HCT116 (cell line): Measurements from ENCODE around the gene OCRL. TPM values are rescaled to one million over a fixed set of nuclear protein-coding genes. Genes with fewer than 3 reads are reported as not detected.

Experiments
- ATAC-seq: fragments of 200-7000 bp; cut with Tn5 transposase; 2 replicates; pipeline ENCODE4 v1.9.1; 2020; ENCODE audit warnings: mild to moderate bottlenecking, moderate library complexity
- BruUV-seq: library from RNA; stranded (reverse); fragments of 400-500 nt; replicated peaks from 2 replicates; lab custom pipeline; 2021; lab: Mats Ljungman, UMichigan
- CTCF ChIA-PET: fragments of 300-600 bp; sonication (Branson Sonifier 250); formaldehyde crosslinking; loops from one replicate; lab custom pipeline; 2021; ENCODE audit warnings: antibody characterized with exemption; lab: Charles Lee
- POLR2A ChIA-PET: fragments of 300-600, 350-600 bp; sonication (Branson Sonifier 250); formaldehyde crosslinking; loops from one replicate; lab custom pipeline; 2021; ENCODE audit warnings: antibody characterized with exemption; lab: Charles Lee
- RAD21 ChIA-PET, 2 experiments: fragments of 300-600 bp; sonication (Branson Sonifier 250); formaldehyde crosslinking; loops; one replicate each; lab custom pipeline; 2023; ENCODE audit warnings: low total read pairs in 2 of 2; ENCODE audit not compliant: uncharacterized antibody in 2 of 2, unreplicated experiment in 2 of 2, low non-redundant PET in 1 of 2; lab: Charles Lee
- DNase-seq: peaks from one replicate; pipeline ENCODE4 v3.0.0-alpha.2; 2010; ENCODE audit warnings: low read depth, low spot score
- H2AFZ ChIP-seq: fragments of 200-600 bp; shearing (Covaris generic), sonication (generic); 2 replicates; pipeline ENCODE4 v1.6.1; 2017; ENCODE audit warnings: low read depth, mixed run types, mixed read lengths, antibody characterized with exemption, low read length; ENCODE audit not compliant: poor library complexity, severe bottlenecking
- H3K27ac ChIP-seq: 2 replicates; pipeline ENCODE4 v1.5.1; 2012; ENCODE audit warnings: low read depth, low read length
- H3K27me3 ChIP-seq: fragments of 200-600 bp; sonication (generic); 2 replicates; pipeline ENCODE4 v1.6.1; 2016; ENCODE audit warnings: mixed run types, low read length, mixed read lengths; ENCODE audit not compliant: insufficient read depth
- H3K36me3 ChIP-seq, 2 experiments: fragments of 200-500 bp in 1 of 2; fragments of 200-600 bp in 1 of 2; sonication (Bioruptor generic) in 1 of 2; sonication (generic) in 1 of 2; 2 replicates each; pipeline versions ENCODE4 v1.5.1 to v1.6.1; 2014 to 2016; ENCODE audit warnings: low read length in 2 of 2, inconsistent platforms in 1 of 2, mixed read lengths in 1 of 2, mixed run types in 1 of 2; ENCODE audit not compliant: insufficient read depth in 2 of 2, control insufficient read depth in 1 of 2
- H3K4me1 ChIP-seq, 2 experiments: fragments of 200-600 bp in 1 of 2; sonication (generic) in 1 of 2; 2 replicates each; pipeline versions ENCODE4 v1.5.1 to v1.6.1; 2012 to 2017; ENCODE audit warnings: low read length in 2 of 2, inconsistent platforms in 1 of 2, mild to moderate bottlenecking in 1 of 2, mixed read lengths in 1 of 2, mixed run types in 1 of 2, moderate library complexity in 1 of 2; ENCODE audit not compliant: insufficient read depth in 2 of 2, control insufficient read depth in 1 of 2
- H3K4me2 ChIP-seq: fragments of 200-600 bp; sonication (generic); 2 replicates; pipeline ENCODE4 v1.6.1; 2017; ENCODE audit warnings: mixed run types, low read length, mixed read lengths
- H3K4me3 ChIP-seq, 2 experiments: fragments of 200-600 bp in 1 of 2; sonication (generic) in 1 of 2; replicated peaks in 1 of 2; 2 replicates each; pipeline ENCODE4 v1.5.1; 2011 to 2016; ENCODE audit warnings: low read length in 2 of 2, control low read depth in 1 of 2, low read depth in 1 of 2, mild to moderate bottlenecking in 1 of 2, mixed read lengths in 1 of 2, mixed run types in 1 of 2
- H3K79me2 ChIP-seq: fragments of 200-600 bp; sonication (generic); 2 replicates; pipeline ENCODE4 v1.6.1; 2017; ENCODE audit warnings: mild to moderate bottlenecking, mixed run types, low read length, moderate library complexity, mixed read lengths; ENCODE audit not compliant: insufficient read depth
- H3K9ac ChIP-seq: fragments of 200-600 bp; sonication (generic); 2 replicates; pipeline ENCODE4 v1.6.1; 2016; ENCODE audit warnings: low read length, mixed read lengths
- H3K9me2 ChIP-seq: fragments of 200-600 bp; sonication (generic), shearing (Covaris generic); 2 replicates; pipeline ENCODE4 v1.6.1; 2017; ENCODE audit warnings: mixed run types, mild to moderate bottlenecking, moderate library complexity; ENCODE audit not compliant: insufficient read depth
- H3K9me3 ChIP-seq, 2 experiments: fragments of 200-500 bp in 1 of 2; fragments of 200-600 bp in 1 of 2; sonication (Bioruptor generic) in 1 of 2; sonication (generic) in 1 of 2; 2 replicates each; pipeline ENCODE4 v1.6.1; 2014 to 2017; ENCODE audit warnings: low read length in 2 of 2, mixed read lengths in 2 of 2, inconsistent platforms in 1 of 2, low read depth in 1 of 2, mild to moderate bottlenecking in 1 of 2, mixed run types in 1 of 2, moderate library complexity in 1 of 2; ENCODE audit not compliant: control insufficient read depth in 1 of 2, insufficient read depth in 1 of 2
- H4K20me1 ChIP-seq: fragments of 200-600 bp; sonication (generic), shearing (Covaris generic); 2 replicates; pipeline ENCODE4 v1.6.1; 2017; ENCODE audit warnings: mixed run types, mild to moderate bottlenecking, moderate library complexity; ENCODE audit not compliant: insufficient read depth
- EGR1 ChIP-seq: IDR thresholded peaks from 2 replicates; pipeline ENCODE4 v1.6.1; 2012; ENCODE audit warnings: low read depth
- EZH2 ChIP-seq: fragments of 200-600 bp; sonication (generic); IDR thresholded peaks from 2 replicates; pipeline ENCODE4 v1.6.1; 2017; ENCODE audit warnings: antibody characterized with exemption, mixed run types
- JUND ChIP-seq: IDR thresholded peaks from 2 replicates; pipeline ENCODE4 v1.6.1; 2012
- SRF ChIP-seq: IDR thresholded peaks from 2 replicates; pipeline ENCODE4 v1.6.1; 2012; ENCODE audit warnings: low read depth
- TCF7L2 ChIP-seq: IDR thresholded peaks from 2 replicates; pipeline ENCODE4 v1.7.0; 2011; ENCODE audit warnings: borderline replicate concordance, inconsistent platforms; ENCODE audit not compliant: insufficient read depth, insufficient read length; ENCODE audit errors: extremely low read depth
- intact Hi-C: fragments of 100-400 bp; cut with micrococcal nuclease; formaldehyde crosslinking; loops from 2 replicates; pipeline ENCODE4 v1.10.0; 2022
- total RNA-seq: library from RNA; stranded (reverse); gene quantifications from one replicate; pipeline ENCODE4 v1.2.1, GENCODE V29; 2021; ENCODE audit not compliant: unreplicated experiment
- TF ChIP-seq, protein P1 (sequence below): IDR thresholded peaks from 2 replicates; pipeline ENCODE4 v1.6.1; 2012
- TF ChIP-seq, protein P2 (sequence below): IDR thresholded peaks from 2 replicates; pipeline ENCODE4 v1.6.1; 2012; ENCODE audit warnings: low read depth

OCRL gene
- total RNA-seq, 1 experiment from 2014 or later = 19.8 TPM

- Histone ChIP-seq H3K27me3 (no peaks in the 10 kb centered on the region), H3K79me2 (no peaks in the 10 kb centered on the region), H3K4me2 (no peak overlapping the region), H3K36me3 (no peaks in the 10 kb centered on the region; a peak in 1 of 4 replicates), H3K9me3 (no peaks in the 10 kb centered on the region), H3K4me1 (peaks cover 5 to 8% of the 10 kb centered on the region in 2 experiments), H3K27ac (no peak overlapping the region), H3K9ac (no peak overlapping the region), H3K9me2 (no peaks in the 10 kb centered on the region), H4K20me1 (no peaks in the 10 kb centered on the region), H2AFZ (no peak overlapping the region)
- ChIA-PET RAD21 (no interaction called here), POLR2A (no interaction called here), CTCF (no interaction called here)
- BruUV-seq = no TSS peak
- no peak for DNase-seq
- ATAC-seq = no peak
- intact Hi-C loops = no loop called here
- TF ChIP-seq EGR1 (no peak), SRF (no peak), JUND (no peak)
- TF ChIP-seq, all 23 proteins: peak for 0
- no peak overlapping the region for H3K4me3 ChIP-seq
Measured at GRCh38 chrX:129590596-129590995, 50.5 kb downstream of the OCRL start.

DNA sequence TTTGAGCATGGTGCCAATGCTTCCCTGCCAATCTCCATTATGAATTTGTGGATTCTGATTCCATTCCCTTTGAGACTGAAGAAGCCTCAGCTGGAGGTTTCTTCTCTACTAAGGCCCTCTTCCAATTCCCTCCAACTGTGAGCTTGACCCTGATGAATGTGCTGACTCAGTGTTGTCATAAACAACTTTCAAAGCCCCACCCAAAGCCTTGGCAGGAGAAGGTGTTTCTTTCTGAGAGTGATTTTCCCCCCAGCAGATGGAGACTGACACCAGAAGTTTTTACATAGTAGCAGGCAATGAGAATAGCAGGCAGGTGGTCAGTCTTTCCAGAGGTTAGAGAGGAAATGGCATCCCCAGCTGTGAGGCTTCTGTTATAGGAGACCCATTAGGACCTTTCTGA is 53.1 kb downstream of the OCRL start:
- intact Hi-C loops = no loop called here
- no peaks in the 10 kb centered on the region for H3K9me2 ChIP-seq
- H3K4me3 ChIP-seq = no peak overlapping the region
- ChIA-PET POLR2A (no interaction called here), RAD21 (no interaction called here), CTCF (no interaction called here)
- no peaks in the 10 kb centered on the region for H3K79me2 ChIP-seq
- DNase-seq = no peak
- TF ChIP-seq, protein P1, sequence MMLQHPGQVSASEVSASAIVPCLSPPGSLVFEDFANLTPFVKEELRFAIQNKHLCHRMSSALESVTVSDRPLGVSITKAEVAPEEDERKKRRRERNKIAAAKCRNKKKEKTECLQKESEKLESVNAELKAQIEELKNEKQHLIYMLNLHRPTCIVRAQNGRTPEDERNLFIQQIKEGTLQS = no peak
- TF ChIP-seq EZH2 (no peak), TCF7L2 (no peak)
- TF ChIP-seq, protein P2, sequence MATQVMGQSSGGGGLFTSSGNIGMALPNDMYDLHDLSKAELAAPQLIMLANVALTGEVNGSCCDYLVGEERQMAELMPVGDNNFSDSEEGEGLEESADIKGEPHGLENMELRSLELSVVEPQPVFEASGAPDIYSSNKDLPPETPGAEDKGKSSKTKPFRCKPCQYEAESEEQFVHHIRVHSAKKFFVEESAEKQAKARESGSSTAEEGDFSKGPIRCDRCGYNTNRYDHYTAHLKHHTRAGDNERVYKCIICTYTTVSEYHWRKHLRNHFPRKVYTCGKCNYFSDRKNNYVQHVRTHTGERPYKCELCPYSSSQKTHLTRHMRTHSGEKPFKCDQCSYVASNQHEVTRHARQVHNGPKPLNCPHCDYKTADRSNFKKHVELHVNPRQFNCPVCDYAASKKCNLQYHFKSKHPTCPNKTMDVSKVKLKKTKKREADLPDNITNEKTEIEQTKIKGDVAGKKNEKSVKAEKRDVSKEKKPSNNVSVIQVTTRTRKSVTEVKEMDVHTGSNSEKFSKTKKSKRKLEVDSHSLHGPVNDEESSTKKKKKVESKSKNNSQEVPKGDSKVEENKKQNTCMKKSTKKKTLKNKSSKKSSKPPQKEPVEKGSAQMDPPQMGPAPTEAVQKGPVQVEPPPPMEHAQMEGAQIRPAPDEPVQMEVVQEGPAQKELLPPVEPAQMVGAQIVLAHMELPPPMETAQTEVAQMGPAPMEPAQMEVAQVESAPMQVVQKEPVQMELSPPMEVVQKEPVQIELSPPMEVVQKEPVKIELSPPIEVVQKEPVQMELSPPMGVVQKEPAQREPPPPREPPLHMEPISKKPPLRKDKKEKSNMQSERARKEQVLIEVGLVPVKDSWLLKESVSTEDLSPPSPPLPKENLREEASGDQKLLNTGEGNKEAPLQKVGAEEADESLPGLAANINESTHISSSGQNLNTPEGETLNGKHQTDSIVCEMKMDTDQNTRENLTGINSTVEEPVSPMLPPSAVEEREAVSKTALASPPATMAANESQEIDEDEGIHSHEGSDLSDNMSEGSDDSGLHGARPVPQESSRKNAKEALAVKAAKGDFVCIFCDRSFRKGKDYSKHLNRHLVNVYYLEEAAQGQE = no peak
- no peak overlapping the region for H2AFZ ChIP-seq
- no peaks in the 10 kb centered on the region for H3K9me3 ChIP-seq
- H3K27me3 ChIP-seq = no peaks in the 10 kb centered on the region
- no TSS peak for BruUV-seq
- H3K27ac ChIP-seq = peak overlapping the region; percentile 14; the same call in 1 of the 2 replicates
- peaks cover 5 to 8% of the 10 kb centered on the region in 2 experiments for H3K4me1 ChIP-seq
- H4K20me1 ChIP-seq = no peaks in the 10 kb centered on the region
- H3K9ac ChIP-seq = no peak overlapping the region
- H3K36me3 ChIP-seq = no peaks in the 10 kb centered on the region; a peak in 1 of 4 replicates
- ATAC-seq = 0 out of 2 replicates have a peak, but pooled peaks have one; percentile 53
- peak overlapping the region; percentile 33; the same call in 1 of the 2 replicates for H3K4me2 ChIP-seq
